Measurements from ENCODE around the gene THADA.

The THADA gene

GRCh38 chr2:43375746-43376522, 219.9 kb downstream of the THADA start:
- Histone ChIP-seq H3K27ac (replicated peaks) (no peak overlapping the region), H3K4me3 (replicated peaks; ENCODE audit: insufficient read depth, low read length) (no peak overlapping the region), H3K27me3 (ENCODE audit: insufficient read depth, poor library complexity, severe bottlenecking) (no peaks in the 10 kb centered on the region)
- no peak for DNase-seq (ENCODE audit: low read depth in 1 of 2, low spot score in 1 of 2)
- TF ChIP-seq REST (IDR thresholded peaks at IDR 0.05; ENCODE audit: insufficient replicate concordance, low read depth) (no peak), GABPA (IDR thresholded peaks at IDR 0.05; ENCODE audit: low read depth) (no peak), CTCF (IDR thresholded peaks at IDR 0.05; ENCODE audit: insufficient read depth, low read length) (no peak), SPI1 (IDR thresholded peaks at IDR 0.05; ENCODE audit: borderline replicate concordance, low read depth) (no peak), POLR2AphosphoS5 (IDR thresholded peaks at IDR 0.05; ENCODE audit: low read depth) (no peak)

GRCh38 chr2:43372416-43373081, 223.3 kb downstream of the THADA start:
- no peak for TF ChIP-seq CTCF (IDR thresholded peaks at IDR 0.05; ENCODE audit: insufficient read depth, low read length)
- no peak for TF ChIP-seq POLR2AphosphoS5 (IDR thresholded peaks at IDR 0.05; ENCODE audit: low read depth)
- no peak for TF ChIP-seq REST (IDR thresholded peaks at IDR 0.05; ENCODE audit: insufficient replicate concordance, low read depth)
- TF ChIP-seq GABPA (IDR thresholded peaks at IDR 0.05; ENCODE audit: low read depth) = no peak
- no peak for TF ChIP-seq SPI1 (IDR thresholded peaks at IDR 0.05; ENCODE audit: borderline replicate concordance, low read depth)
- no peaks in the 10 kb centered on the region for H3K27me3 ChIP-seq (ENCODE audit: insufficient read depth, poor library complexity, severe bottlenecking)
- H3K4me3 ChIP-seq (replicated peaks; ENCODE audit: insufficient read depth, low read length) = no peak overlapping the region
- DNase-seq (ENCODE audit: low read depth in 1 of 2, low spot score in 1 of 2) = no peak
- H3K27ac ChIP-seq (replicated peaks) = no peak overlapping the region

- no peak for TF ChIP-seq GABPA (IDR thresholded peaks at IDR 0.05; ENCODE audit: low read depth)
- TF ChIP-seq SPI1 (IDR thresholded peaks at IDR 0.05; ENCODE audit: borderline replicate concordance, low read depth) = no peak
- TF ChIP-seq CTCF (IDR thresholded peaks at IDR 0.05; ENCODE audit: insufficient read depth, low read length) = no peak
- no peak for TF ChIP-seq POLR2AphosphoS5 (IDR thresholded peaks at IDR 0.05; ENCODE audit: low read depth)
- no peak for TF ChIP-seq REST (IDR thresholded peaks at IDR 0.05; ENCODE audit: insufficient replicate concordance, low read depth)
- DNase-seq (ENCODE audit: low read depth in 1 of 2, low spot score in 1 of 2) = no peak
Measured at GRCh38 chr2:43370705-43371104, 225.1 kb downstream of the THADA start.

More at GRCh38 chr2:43370705-43371104, 225.1 kb downstream of the THADA start:
- no peak overlapping the region for H3K27ac ChIP-seq (replicated peaks)
- H3K4me3 ChIP-seq (replicated peaks; ENCODE audit: insufficient read depth, low read length) = no peak overlapping the region
- H3K27me3 ChIP-seq (ENCODE audit: insufficient read depth, poor library complexity, severe bottlenecking) = no peaks in the 10 kb centered on the region

Data from HL-60 (cell line).